Adipose tissue (tissue), 3 donors: ENCODE results near the gene ADAMTSL5. TPM values are rescaled to one million over a fixed set of nuclear protein-coding genes. Genes with fewer than 3 reads are reported as not detected.
"Not testable (repeated sequence)": the region's sequence is repeated elsewhere in the genome, so short reads cannot be mapped to it uniquely, and the experiment has no call there.

Source experiments
- H3K27ac ChIP-seq: one replicate; pipeline ENCODE4 v1.5.1; 2013; ENCODE audit warnings: low read depth, low read length
- WGBS, 3 donors: extraction: QIAGEN DNeasy Blood & Tissue Kit; methylation state at CpG; one replicate each; pipeline ENCODE4 v1.1.7; 2013; 5-methylcytosine and 5-hydroxymethylcytosine counted together
- polyA plus RNA-seq, 3 donors: library from polyadenylated mRNA; stranded (reverse); fragments of 200-250 nt; gene quantifications; one replicate each; pipeline ENCODE4 v1.2.3, GENCODE V29; 2013
- donor health status: healthy with polysubstance abuse.
- donor health status: Bipolar disorder and iron deficiency.
- donor health status: healthy.

Gene ADAMTSL5, protein sequence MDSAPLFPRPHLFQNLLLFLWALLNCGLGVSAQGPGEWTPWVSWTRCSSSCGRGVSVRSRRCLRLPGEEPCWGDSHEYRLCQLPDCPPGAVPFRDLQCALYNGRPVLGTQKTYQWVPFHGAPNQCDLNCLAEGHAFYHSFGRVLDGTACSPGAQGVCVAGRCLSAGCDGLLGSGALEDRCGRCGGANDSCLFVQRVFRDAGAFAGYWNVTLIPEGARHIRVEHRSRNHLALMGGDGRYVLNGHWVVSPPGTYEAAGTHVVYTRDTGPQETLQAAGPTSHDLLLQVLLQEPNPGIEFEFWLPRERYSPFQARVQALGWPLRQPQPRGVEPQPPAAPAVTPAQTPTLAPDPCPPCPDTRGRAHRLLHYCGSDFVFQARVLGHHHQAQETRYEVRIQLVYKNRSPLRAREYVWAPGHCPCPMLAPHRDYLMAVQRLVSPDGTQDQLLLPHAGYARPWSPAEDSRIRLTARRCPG
- polyA plus RNA-seq: under 1 TPM; 0.55 to 0.90 (median 0.89) TPM

DNA sequence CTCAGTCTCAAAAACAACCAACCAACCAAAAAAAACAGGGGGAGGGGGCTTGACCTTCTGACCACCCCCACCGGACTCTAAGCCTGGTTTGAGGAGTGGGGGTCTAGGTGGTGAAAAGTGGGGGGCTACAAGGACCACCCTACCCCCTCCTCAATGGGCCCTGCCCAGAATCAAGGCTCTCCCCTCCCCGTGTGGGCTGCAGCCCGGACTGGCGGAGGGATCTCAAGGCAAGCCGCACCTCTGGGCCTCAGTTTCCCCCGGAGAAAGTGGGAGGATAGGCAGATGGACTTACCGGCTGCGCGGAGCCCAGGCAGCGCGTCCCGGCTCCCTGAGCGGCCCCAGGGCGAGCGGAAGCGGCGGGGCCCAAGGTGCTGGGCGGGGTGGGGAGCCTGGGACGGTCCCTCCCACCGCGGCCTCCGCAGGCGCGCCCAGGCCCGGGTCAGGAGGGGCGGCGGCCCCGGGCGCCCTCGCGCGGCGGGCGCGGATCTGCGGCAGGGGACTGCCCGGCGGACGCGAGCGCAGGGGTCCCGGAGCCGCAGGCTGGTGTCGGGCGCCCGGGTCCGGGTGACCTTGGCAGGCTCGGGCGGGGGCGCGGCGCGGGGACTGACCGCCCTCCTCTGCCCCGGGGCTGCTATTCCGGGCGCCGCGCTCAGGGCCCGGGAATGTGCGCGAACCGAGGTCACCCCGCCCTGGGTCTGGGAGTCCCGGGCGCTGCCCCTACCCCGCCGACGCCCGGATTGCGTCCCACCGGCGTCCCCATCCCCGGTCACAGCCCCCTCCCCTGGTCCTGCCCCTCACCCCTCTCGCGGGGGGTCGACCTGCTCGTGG is at the start of gene ADAMTSL5:
ADAMTSL5 (minus strand) TSS at position 349 of the 828 bp plus-strand sequence. CDS start 2,076 bp downstream, outside the sequence.
- 2 to 4% (median 3%) methylated on average over 39 to 78 of the region's 78 CpGs for WGBS, 3 donors
- no peak within 1 kb of the TSS for H3K27ac ChIP-seq

DNA sequence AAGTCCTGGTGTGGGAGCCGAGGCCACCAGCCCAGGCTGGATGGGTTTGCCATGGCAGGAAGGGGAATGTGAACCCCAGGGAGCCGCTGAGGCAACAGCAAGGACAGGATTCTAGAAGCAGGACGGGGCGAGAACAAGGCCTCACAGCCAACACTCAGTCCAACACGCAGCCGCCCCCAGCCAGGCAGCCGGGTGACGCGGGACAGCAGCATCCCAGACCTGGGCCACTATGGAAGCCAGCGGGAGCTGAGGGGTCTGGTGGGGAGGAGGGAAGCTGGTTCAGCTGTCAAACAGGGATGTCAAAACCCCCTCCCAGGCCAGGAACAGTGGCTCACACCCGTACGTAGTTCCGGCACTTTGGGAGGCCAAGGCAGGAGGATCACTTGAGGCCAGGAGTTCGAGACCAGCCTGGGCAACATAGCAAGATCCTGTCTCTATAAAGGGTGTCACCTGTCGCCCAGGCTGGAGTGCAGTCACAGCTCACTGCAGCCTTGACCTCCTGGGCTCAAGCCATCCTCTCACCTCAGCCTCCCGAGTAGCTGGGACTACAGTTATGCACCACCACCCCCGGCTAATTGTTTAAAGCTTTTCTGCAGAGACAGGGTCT is 48.5 kb upstream of the ADAMTSL5 start:
- WGBS, 3 donors: 76 to 87% (median 86%) methylated on average over 17 of the region's 17 CpGs
- no peak overlapping the region for H3K27ac ChIP-seq

DNA sequence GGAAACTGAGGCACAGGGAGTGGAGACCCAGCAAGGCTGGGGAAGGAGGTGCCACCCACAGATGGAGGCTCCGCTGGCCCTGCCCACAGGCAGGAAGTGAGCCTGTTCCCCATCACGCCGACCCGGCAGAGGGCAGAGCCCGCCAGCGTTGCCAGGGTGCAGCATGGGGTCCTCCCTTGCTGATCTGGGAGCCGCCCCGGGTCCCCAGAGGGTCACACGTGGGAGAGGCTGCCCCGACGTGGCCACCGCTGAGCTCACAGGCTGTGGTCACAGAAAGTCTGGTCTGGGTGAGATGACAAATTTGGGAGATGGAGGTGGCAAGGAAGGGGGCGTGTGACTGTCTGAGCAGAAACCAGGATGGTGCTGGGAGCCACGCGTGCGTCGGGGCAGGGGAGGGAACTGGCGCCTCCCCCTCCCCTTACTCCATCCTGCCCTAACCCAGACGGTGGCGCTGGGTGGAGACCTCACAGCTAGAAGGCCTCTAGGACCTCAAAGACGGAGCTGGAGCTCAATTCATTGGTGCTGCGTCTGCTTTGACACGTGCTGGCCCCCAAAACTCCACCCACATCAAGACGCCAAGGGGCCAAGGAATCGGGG is 47.6 kb upstream of the ADAMTSL5 start:
- H3K27ac ChIP-seq: peak overlapping the region; percentile 26
- 42 to 73% (median 46%) methylated on average over 22 to 25 of the region's 25 CpGs for WGBS, 3 donors

DNA sequence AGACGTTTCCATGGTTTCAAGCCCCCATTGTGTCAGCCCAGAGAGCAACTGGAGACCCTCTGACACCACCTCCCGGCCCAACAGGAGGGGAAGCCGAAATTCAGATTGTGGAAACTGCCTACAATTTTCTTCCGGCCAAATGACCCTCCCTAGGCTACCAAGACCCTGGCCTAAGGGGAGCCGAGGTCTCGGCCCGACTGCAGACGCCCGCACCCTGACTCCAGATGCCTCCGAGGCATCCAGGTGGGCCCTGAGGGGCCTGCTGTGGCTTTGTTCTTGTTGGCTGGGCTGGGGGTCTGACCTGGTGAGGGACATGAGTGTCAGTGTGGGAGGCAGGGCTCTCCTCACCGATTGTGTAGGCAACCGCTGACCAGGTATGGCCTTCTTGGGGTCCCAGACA is 45.7 kb upstream of the ADAMTSL5 start:
- no peak overlapping the region for H3K27ac ChIP-seq
- 86 to 91% (median 90%) methylated on average over 12 of the region's 12 CpGs for WGBS, 3 donors

DNA sequence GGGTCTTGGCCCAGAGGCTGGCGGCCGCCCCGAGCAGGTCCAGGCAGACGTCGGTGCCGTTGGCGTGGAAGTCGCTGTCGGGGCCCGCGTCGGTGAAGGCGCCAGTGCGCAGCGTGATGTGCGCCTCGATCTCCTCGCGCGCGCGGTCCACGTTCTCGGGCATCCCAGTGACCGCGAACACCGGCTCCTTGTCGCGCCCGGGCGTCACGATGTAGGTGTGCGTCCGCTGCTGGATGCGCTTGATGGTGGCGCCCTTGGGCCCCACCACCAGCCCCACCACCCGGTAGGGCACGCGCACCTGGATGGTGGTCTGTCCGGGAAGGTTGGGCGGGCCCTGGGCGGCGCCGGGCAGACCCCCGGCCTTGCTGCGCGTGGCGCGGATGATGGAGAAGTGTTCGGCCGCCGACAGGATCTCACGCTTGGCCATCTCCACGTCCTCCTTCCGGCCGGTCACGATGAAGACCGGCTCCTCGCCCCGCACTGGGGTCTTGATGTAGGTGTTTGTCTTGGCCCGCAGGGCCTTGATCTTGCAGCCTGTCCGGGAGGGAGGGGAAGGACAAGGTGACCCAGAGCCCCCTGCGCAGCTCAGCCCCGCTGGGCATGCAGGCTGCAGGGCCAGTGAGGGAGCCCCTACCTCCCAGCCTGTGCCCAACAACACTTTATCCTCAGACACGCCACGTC is 43.7 kb upstream of the ADAMTSL5 start:
- 96 to 98% (median 96%) methylated on average over 56 to 66 of the region's 66 CpGs for WGBS, 3 donors
- H3K27ac ChIP-seq: no peak overlapping the region

DNA sequence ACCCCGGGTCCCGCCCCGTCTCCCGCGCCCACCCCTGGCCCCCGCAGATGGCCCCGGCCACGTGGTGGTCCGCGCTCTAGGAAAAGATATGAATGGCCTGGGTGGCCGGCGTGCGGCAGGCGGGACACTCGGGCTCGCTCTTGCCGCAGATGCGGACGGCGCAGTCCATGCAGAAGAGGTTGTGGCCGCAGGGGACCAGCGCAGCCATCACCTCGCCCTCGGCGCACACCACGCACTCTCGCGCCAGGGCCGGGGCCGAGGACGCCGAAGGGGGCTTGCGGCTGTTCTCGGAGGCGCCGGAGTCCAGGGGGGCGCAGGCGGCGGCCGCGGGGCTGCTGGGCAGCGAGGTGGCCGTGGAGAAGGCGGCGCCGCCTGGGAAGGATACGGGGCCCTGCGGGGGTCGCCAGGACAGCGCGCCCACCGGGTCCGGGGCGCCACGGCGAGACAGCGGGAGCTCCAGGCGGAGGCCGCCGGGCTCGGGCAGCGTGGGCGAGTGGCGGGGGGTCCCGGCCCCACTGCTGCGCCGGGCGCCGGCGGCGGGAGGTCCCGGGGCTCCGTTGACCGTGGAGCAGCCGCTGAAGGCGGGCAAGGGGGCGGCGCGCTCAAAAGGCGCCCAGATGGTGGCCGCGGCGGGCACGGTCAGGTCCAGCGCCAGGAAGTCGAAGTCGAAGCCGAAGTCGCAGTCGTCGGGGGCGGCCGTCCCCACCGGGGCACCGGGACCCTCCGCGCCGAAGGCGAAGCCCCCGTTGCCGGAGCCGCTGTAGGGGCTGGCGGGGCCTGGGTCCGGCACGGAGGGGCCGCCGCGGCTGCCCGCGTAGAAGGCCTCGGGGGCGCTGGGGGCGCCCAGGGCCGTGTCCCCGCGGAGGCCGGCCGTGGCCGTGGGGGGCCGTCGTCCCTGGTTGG is 42.9 kb upstream of the ADAMTSL5 start:
- 94 to 96% (median 95%) methylated on average over 53 to 121 of the region's 121 CpGs for WGBS, 3 donors
- no peak overlapping the region for H3K27ac ChIP-seq

DNA sequence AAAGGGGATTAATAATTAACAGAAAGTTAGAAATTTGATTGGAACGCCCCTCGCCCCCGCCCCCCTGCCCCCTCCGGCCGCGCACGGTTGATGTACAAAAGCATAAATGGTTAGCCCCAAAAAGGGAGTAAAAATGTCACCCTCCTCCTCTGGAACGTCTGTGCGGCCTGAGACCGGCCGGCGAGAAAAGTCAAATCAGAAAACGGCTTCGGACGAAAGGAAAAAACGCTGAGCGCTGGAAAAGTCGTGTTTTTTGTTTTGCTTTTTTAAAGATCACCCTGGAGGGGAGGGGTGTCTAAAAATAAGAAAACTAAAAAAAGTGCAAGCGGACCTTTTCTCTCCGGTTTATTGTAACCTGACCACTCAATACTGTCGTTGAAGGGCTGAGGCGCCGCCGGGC is 42.1 kb upstream of the ADAMTSL5 start:
- WGBS, 3 donors: 90 to 93% (median 91%) methylated on average over 24 of the region's 24 CpGs
- H3K27ac ChIP-seq: no peak overlapping the region

DNA sequence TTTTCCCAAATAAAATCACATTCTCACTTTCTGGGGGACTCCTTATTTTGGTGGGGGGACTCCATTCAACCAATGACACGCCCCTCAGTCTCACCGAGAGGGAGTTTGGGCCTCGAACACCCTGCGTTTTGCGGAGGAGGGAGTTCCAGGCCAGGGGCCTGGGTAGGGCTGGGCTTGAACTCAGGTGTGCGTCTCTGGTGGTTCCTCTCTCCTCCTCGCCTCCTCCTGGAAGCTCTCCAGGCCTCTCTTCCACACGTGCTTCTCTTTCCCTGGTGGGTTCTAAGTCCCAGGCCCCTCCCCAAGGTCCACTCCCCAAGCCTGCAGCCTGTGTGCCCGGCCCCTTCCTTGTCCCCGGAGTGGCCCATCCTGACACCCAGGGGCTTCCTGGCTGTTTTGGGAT is 40.6 kb upstream of the ADAMTSL5 start:
- WGBS, 3 donors: 78 to 87% (median 85%) methylated on average over 10 of the region's 10 CpGs
- no peak overlapping the region for H3K27ac ChIP-seq

DNA sequence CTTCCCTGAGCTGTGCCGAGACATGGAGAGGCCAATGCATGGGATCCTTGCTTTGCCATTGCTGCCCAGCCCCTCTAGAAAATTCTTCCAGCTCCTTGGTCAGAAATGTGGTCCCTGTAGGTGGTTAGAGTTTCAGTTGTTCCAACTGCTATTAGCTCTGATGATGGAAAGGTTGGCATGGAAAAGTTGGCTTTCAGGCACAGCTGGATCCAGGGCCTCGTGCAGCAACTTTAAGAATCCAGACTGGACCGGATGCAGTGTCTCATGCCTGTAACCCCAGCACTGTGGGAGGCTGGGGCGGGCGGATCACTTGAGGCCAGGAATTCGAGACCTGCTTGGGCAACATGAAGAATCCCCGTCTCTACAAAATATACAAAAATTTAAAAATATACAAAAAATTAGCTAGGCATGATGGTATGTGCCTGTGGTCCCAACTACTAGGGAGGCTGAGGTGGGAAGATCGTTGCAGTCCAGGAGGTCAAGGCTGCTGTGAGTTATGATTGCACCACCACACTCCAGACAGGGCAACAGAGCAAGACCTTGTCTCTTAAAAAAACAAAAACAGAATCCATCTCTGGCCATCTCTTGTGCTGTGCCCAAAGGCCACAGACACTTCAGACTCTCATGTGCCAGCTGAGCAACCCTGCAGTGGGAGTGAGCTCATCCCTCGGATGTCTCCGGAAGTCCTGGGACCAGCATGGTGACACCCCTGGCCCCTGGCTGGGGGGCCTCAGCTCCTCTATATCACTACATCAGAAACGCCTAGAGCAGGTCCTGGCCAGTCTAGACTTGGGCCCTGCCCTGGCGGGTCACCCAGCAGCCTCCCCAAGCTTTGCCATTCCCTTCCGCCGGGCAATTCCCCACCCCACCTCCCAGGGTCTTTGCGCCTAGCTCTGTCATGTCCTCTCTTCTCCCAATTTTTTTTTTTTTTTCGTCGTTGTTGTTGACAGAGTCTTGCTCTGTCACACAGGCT is 38.5 kb upstream of the ADAMTSL5 start:
- 81 to 88% (median 83%) methylated on average over 17 of the region's 17 CpGs for WGBS, 3 donors

DNA sequence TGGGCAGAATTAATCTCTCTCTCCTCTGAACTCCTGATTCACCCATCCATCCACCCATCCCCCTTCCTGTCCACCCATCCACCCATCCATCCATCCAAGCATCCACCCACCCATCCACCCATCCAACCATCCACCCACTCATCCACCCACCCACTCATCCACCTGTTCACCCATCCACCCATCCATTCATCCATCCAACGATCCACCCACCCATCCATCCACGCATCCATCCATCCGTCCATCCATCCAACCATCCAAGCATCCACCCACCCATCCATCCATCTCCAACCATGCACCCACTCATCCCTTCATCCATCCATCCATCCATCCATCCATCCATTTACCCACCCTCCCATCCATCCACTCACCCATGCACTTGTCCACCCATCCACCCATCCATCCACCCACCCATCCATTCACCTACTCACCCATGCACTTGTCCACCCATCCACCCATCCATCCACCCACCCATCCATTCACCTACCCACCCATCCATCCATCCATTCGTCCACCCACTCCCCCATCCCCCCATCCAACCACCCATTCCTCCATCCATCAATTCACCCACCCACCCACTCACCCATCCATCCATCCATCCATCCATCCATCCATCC is 36.6 kb upstream of the ADAMTSL5 start:
- no peak overlapping the region for H3K27ac ChIP-seq
- 77 to 86% (median 84%) methylated on average over 4 of the region's 4 CpGs for WGBS, 3 donors

More for the DNA sequence above, 38.5 kb upstream of the ADAMTSL5 start:
- H3K27ac ChIP-seq: no peak overlapping the region

DNA sequence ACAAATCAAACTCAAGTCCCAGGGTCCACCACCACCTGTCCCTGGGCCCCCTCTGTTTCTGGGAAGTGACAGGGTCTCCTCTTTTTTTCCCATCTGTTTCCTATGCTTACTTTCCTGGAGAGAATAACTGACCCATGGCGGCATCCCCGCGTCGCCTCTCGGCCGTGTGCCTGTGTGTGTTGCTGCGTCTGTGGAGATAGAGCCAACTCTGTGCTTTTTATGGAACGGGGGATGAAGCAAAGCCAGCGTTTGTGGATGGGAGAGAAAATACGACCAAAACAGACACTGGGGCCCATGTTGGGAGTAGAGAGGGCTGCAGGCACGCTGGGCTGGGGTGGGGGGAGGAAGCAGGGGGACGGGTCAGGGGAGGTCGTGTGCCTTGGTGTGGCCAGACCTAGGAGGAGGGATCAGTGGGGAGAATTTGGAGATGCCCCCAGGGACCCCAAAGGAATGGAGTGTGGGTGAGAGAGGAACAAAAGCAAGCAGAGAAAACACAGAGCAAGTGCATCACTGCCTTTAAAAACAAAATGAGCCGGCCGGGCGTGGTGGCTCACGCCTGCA is 27.6 kb upstream of the ADAMTSL5 start:
- WGBS, 3 donors: 24 to 39% (median 27%) methylated on average over 17 of the region's 17 CpGs
- no peak overlapping the region for H3K27ac ChIP-seq

DNA sequence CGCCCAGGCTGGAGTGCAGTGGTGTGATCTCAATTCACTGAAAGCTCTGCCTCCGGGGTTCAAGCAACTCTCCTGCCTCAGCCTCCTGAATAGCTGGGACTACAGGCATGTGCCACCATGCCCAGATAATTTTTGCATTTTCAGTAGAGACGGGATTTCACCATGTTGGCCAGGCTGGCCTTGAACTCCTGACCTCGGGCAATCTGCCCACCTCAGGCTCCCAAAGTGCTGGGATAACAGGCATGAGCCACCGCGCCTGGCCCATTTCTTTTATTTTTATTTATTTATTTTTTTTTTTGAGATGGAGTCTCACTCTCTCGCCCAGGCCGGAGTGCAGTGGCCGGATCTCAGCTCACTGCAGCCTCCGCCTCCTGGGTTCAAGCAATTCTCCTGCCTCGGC is 26.9 kb upstream of the ADAMTSL5 start:
- WGBS, 3 donors: 75 to 91% (median 84%) methylated on average over 11 of the region's 11 CpGs
- not testable (repeated sequence) for H3K27ac ChIP-seq

DNA sequence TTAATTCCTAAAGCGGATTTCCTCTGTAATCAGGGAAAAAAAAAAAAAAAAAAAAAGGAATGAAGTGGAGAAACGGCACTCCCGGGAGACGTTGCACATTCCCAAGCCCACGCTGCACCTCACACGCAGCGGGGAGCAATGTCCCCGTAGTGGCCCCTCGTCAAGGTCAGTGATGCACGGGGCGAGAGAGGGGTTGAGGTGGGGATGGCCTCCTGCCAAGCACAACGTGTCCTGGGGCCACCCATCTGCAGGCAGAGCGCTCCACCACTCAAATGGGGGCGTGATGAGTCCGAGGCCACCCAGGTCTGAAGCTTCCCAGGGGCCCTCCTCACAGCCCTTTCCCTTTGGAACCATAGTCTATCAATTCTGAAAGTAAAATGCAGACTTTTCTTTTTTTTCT is 26.2 kb upstream of the ADAMTSL5 start:
- no peak overlapping the region for H3K27ac ChIP-seq
- 19 to 41% (median 29%) methylated on average over 15 of the region's 15 CpGs for WGBS, 3 donors

DNA sequence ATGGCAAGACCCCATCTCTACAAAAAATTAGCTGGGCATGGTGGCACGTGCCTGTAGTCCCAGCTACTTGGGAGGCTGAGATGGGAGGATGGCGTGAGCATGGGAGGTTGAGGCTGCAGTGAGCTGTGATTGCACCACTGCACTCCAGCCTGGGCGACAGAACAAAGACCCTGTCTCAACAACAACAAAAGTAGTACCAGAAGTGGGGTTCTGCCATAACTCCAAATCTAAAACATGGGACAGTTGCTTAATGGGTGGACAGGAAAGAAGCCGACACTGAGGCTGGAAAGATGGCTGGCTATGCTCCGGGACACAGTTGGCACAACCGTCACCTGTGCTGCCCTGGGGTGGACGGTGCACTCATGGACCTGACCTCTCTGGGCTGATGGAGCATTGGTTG is 22.9 kb upstream of the ADAMTSL5 start:
- 92 to 95% (median 93%) methylated on average over 7 of the region's 7 CpGs for WGBS, 3 donors

DNA sequence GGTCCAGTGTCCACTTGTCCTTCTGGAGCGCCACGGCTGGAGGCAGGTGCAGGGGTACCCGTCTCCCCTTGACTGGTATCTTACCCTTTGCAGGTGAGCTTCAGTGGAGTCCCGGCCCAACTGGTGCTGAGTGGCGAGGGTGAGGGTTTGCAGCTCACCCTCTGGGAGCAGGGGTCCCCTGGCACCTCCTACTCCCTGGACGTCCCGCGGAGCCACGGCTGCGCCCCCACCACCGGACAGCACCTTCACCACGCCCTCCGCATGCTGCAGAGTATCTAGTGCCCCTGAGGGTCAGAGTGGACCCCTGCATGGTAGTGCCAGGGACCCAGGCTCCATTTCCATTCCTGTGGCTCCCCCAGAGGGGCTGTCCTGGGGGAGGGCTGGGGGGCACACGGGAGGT is 22.2 kb upstream of the ADAMTSL5 start:
- H3K27ac ChIP-seq: no peak overlapping the region
- WGBS, 3 donors: 80 to 89% (median 88%) methylated on average over 14 of the region's 14 CpGs

More for the DNA sequence above, 22.9 kb upstream of the ADAMTSL5 start:
- not testable (repeated sequence) for H3K27ac ChIP-seq
